ENCODE measurements around the gene NINL. TPM values are rescaled to one million over a fixed set of nuclear protein-coding genes. Genes with fewer than 3 reads are reported as not detected.
A peak's percentile ranks its signal among the peaks of the same experiment; 100 is the strongest.

Gene NINL
- total and polyA plus RNA-seq, 2 of the 4 experiments (the other 2 are of a cell fraction) = 3.0 to 10.4 TPM

DNA sequence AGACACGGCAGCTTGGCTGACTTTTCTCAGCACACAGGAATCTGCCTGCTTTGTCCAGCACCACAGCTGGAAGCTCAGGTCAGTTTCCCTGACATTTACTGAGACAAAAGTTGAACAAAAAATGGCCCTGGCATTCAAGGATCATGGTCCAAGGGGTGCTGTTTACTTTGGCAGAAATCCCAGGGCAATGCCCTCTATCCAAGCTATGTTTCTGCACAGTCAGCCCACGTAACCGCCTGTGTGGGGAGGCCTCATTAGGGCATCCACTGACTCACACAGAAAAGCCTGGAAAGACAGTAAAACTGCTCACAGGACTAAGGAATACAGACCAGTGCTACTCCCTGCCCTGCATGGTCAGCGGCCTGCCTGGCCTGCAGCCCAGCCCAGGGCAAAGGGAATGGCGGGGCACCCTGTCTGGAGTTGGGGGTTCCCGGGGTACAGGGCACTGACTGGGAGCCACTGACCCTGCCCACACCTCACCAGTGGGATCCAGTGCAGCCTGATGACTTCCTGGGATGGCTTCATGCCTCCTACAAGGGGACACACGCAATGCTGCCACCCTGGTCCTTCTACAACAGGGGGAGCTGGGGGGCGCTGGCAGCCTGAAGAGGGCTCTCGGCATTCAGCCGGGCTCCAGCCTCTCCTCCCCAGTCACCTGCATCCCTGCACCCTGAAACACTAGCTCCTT is 77.1 kb downstream of the NINL start (continued):
- no peak for TF ChIP-seq SMC3 (IDR thresholded peaks at IDR 0.05; ENCODE audit: low read depth, low read length)
- no peak for TF ChIP-seq CHD1 (IDR thresholded peaks at IDR 0.05; ENCODE audit: low read depth, low read length)

- Histone ChIP-seq H3K4me1 (ENCODE audit: control insufficient read depth, insufficient read depth, low read length) (peaks cover 10% of the 10 kb centered on the region), H3K9me3 (ENCODE audit: control insufficient read depth, insufficient read depth, low read length) (no peaks in the 10 kb centered on the region), H4K5ac (ENCODE audit: low read depth, low read length) (0 out of 2 replicates have a peak overlapping the region, but pooled peaks have one; percentile 10), H3K56ac (ENCODE audit: extremely low read depth, insufficient read depth, low read length) (no peak overlapping the region), H3K23ac (ENCODE audit: low read depth, low read length) (no peak overlapping the region), H4K8ac (ENCODE audit: low read depth in 2 of 2, low read length in 2 of 2) (peak overlapping the region in 1 of 2 experiments; percentile 33; a peak in 1 of 4 replicates), H2BK20ac (ENCODE audit: low read depth, low read length) (no peak overlapping the region), H3K4me2 (ENCODE audit: low read depth, low read length) (no peak overlapping the region), H3K4me3 (ENCODE audit: insufficient read depth, low read depth, low read length) (no peak overlapping the region), H4K91ac (ENCODE audit: insufficient read depth, low read depth, low read length) (no peak overlapping the region), H3K14ac (replicated peaks; ENCODE audit: low read depth, low read length) (peak overlapping the region; percentile 34; the same call in 1 of the 2 replicates), H2AK5ac (ENCODE audit: low read depth, low read length) (peak overlapping the region; percentile 30; the same call in 1 of the 2 replicates), H3K79me1 (ENCODE audit: low read depth in 1 of 2, low read length in 2 of 2) (0 out of 4 replicates have a peak, but pooled peaks cover 0 to 4% of the 10 kb centered on the region in 2 experiments), H3K36me3 (ENCODE audit: control insufficient read depth, insufficient read depth, low read length) (peaks cover 51% of the 10 kb centered on the region), H3K18ac (ENCODE audit: low read depth, low read length) (peak overlapping the region; percentile 5; the same call in 1 of the 2 replicates), H2AK9ac (replicated peaks; ENCODE audit: low read depth, low read length, poor library complexity) (peak overlapping the region; percentile 92), H2BK120ac (ENCODE audit: low read depth, low read length) (no peak overlapping the region), H3K9me1 (ENCODE audit: insufficient read depth, low read length) (peaks cover 11% of the 10 kb centered on the region), H2AFZ (replicated peaks; ENCODE audit: low read length, poor library complexity) (no peak overlapping the region), H3K27me3 (ENCODE audit: control insufficient read depth, insufficient read depth, low read length) (no peaks in the 10 kb centered on the region), H2BK15ac (ENCODE audit: low read depth, low read length) (no peak overlapping the region), H2BK5ac (ENCODE audit: low read depth, low read length, poor library complexity, severe bottlenecking) (peak overlapping the region; percentile 23), H3K9ac (ENCODE audit: low read depth, low read length) (no peak overlapping the region), H3K27ac (ENCODE audit: insufficient read depth, low read length) (peak overlapping the region; percentile 38), H4K20me1 (ENCODE audit: insufficient read depth, low read length) (no peaks in the 10 kb centered on the region), H3K4ac (ENCODE audit: low read depth, low read length) (peak overlapping the region; percentile 16; the same call in 1 of the 2 replicates)
- intact Hi-C loops (cut with micrococcal nuclease) (loop anchor here (2.0 kb wide), 1 partner anchor 115 kb away; no protein-coding TSS in a partner anchor), in situ Hi-C loops (cut with MboI; ENCODE audit: low sequenced_read_pairs) (loop anchor here (25.0 kb wide), 2 partner anchors 155 to 480 kb away; no protein-coding TSS in a partner anchor), dilution Hi-C loops (cut with HindIII; ENCODE audit: low sequenced_read_pairs, unreplicated experiment) (no loop called here)
- WGBS, 2 experiments (ENCODE audit: extremely low coverage in 2 of 2, insufficient read length in 1 of 2) = 96% methylated on average over 4 of the region's 8 CpGs; no CpG with 5 or more reads in 1 of the 2 experiments
- TF ChIP-seq CEBPB (IDR thresholded peaks at IDR 0.05; ENCODE audit: low read depth, low read length) = no peak
- no peak for TF ChIP-seq CHD1 (IDR thresholded peaks at IDR 0.05; ENCODE audit: low read depth, low read length)
- no peak for TF ChIP-seq NFE2L2 (IDR thresholded peaks at IDR 0.05; ENCODE audit: low read depth, low read length)
- no peak for TF ChIP-seq POLR2A (IDR thresholded peaks at IDR 0.05; ENCODE audit: low read depth, low read length)
- TF ChIP-seq MXI1 (IDR thresholded peaks at IDR 0.05; ENCODE audit: borderline replicate concordance, low read depth, low read length) = no peak
- TF ChIP-seq, protein P1, sequence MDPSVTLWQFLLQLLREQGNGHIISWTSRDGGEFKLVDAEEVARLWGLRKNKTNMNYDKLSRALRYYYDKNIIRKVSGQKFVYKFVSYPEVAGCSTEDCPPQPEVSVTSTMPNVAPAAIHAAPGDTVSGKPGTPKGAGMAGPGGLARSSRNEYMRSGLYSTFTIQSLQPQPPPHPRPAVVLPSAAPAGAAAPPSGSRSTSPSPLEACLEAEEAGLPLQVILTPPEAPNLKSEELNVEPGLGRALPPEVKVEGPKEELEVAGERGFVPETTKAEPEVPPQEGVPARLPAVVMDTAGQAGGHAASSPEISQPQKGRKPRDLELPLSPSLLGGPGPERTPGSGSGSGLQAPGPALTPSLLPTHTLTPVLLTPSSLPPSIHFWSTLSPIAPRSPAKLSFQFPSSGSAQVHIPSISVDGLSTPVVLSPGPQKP (IDR thresholded peaks at IDR 0.05; ENCODE audit: borderline replicate concordance, low read depth, low read length) = no peak
- no peak for TF ChIP-seq FOS (IDR thresholded peaks at IDR 0.05; ENCODE audit: low read depth, low read length)
- CTCF ChIA-PET = interaction anchor here (0.8 kb wide), 1 partner anchor 33 kb away, joined by 3 read pairs; no protein-coding TSS in a partner anchor
- ATAC-seq (ENCODE audit: low read depth) = no peak
- DNase-seq = no peak
- POLR2A ChIA-PET (ENCODE audit: unreplicated experiment) = interaction anchor here (1.0 kb wide), 1 partner anchor 62 kb away, joined by 4 read pairs; no protein-coding TSS in a partner anchor
- no TSS peak for BruUV-seq (replicated peaks)
Measured at GRCh38 chr20:25507385-25508082, 77.8 kb downstream of the NINL start.
